ENCODE data around the gene POLR1G.
A peak's percentile ranks its signal among the peaks of the same experiment; 100 is the strongest.

The POLR1G gene

DNA sequence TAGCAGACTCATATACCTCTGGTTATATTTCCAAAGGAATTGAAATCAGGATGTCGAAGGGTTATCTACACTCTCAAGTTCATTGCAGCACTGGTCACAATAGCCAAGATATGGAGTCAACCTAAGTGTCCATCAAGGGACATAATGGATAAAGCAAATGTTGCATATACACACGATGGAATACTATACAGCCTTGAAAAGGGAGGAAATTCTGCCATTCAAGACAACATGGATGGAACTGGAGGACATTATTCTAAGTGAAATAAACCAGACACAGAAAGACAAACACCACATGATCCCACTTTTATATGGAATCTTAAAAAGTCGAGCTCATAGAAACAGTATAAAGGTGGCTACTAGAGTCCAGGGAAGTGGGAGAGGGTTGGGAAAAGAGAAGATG, 30.9 kb downstream of the POLR1G start:
- Histone ChIP-seq H3K9me3 (ENCODE audit: control insufficient read depth, low read length) (no peaks in the 10 kb centered on the region), H3K27me3 (ENCODE audit: control insufficient read depth, insufficient read depth, low read length, poor library complexity, severe bottlenecking) (no peaks in the 10 kb centered on the region), H3K4me1 (ENCODE audit: control insufficient read depth, insufficient read depth, low read length) (no peaks in the 10 kb centered on the region), H3K36me3 (ENCODE audit: control insufficient read depth, insufficient read depth, low read length) (no peaks in the 10 kb centered on the region), H3K27ac (ENCODE audit: insufficient read depth, low read depth, low read length, poor library complexity, severe bottlenecking) (no peak overlapping the region), H3K4me3 (ENCODE audit: insufficient read depth, low read depth, low read length) (no peak overlapping the region)
- WGBS, 2 experiments = 91% methylated on average over 3 of the region's 3 CpGs

DNA sequence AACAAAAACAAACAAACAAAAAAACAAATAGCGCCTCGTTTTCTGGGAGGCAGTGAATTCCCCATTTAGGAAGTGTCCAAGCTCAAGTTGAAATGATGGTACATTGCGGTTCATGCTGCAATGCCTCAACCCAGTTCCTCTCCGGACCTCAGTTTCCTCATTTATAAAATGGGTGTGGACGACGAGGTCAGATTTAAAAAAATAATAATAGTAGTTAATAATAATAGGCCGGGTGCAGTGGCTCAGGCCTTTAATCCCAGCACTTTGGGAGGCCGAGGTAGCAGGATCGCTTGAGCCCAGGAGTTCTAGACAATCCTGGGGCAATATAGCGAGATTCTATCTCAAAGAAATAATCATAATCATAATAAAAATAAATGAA, 32.7 kb downstream of the POLR1G start:
- Histone ChIP-seq H3K4me1 (ENCODE audit: control insufficient read depth, insufficient read depth, low read length) (peaks cover 10% of the 10 kb centered on the region), H3K27ac (ENCODE audit: insufficient read depth, low read depth, low read length, poor library complexity, severe bottlenecking) (no peak overlapping the region), H3K36me3 (ENCODE audit: control insufficient read depth, insufficient read depth, low read length) (no peaks in the 10 kb centered on the region), H3K27me3 (ENCODE audit: control insufficient read depth, insufficient read depth, low read length, poor library complexity, severe bottlenecking) (no peaks in the 10 kb centered on the region), H3K4me3 (ENCODE audit: insufficient read depth, low read depth, low read length) (peak overlapping the region; percentile 75), H3K9me3 (ENCODE audit: control insufficient read depth, low read length) (no peaks in the 10 kb centered on the region)
- 47 to 53% methylated on average over 9 to 10 of the region's 10 CpGs for WGBS, 2 experiments

DNA sequence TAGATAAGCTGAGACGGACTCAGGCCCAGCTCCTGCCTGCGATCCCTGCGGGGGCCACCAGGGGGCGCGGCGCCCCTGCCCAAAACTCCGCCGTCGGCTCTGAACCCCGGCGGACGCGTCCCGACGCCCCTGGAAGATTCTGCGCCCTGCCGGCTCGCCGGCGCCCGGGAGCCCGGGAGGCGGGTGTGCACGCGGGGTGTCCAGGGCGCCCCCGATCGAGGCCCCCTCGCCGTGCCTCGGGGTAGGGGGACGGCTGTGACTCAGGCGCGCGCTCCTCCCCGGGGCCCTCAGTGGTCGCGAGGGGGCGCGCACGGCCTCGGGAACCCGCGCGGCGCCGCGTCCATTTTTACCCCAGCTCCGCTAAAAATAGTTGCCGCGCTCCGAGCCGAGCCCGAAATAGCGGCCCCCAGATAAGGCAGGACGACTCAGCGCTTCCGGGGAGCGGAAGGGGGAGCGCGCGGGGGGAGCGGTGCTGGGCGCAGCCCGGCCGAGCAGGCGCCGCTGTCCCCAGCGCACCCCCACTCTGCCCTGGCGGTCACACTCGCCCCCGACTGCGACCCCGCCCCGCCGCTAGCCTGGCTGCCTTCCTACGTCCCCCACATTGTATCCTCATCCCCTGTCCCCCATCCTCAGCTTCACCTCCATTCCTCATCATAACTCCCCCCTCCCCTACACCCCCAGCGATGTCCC, 33.3 kb downstream of the POLR1G start:
- H3K36me3 ChIP-seq (ENCODE audit: control insufficient read depth, insufficient read depth, low read length) = no peaks in the 10 kb centered on the region

DNA sequence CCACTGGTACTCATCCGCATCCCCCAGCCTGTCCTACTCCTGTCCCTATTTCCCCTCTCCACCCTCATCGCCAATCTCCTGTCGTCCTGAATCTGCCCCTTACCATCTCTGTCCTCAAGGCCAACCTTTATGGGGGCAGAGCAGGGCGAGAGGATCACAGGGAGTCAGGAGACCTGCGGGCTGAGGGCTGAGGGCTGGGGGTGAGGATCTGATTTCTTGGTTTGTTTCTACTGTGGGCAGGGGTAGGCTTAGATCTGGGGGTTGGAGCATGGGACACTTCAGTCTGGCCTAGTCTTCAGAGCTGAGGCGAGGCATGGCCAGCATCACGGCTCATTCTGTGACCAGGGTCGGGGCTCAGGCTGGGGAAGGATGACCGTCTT, 33.8 kb downstream of the POLR1G start:
- no peaks in the 10 kb centered on the region for H3K27me3 ChIP-seq (ENCODE audit: control insufficient read depth, insufficient read depth, low read length, poor library complexity, severe bottlenecking)
- no peaks in the 10 kb centered on the region for H3K36me3 ChIP-seq (ENCODE audit: control insufficient read depth, insufficient read depth, low read length)
- H3K27ac ChIP-seq (ENCODE audit: insufficient read depth, low read depth, low read length, poor library complexity, severe bottlenecking) = no peak overlapping the region
- peak overlapping the region; percentile 75 for H3K4me3 ChIP-seq (ENCODE audit: insufficient read depth, low read depth, low read length)
- WGBS, 2 experiments = 56 to 60% methylated on average over 9 of the region's 9 CpGs
- peaks cover 16% of the 10 kb centered on the region for H3K4me1 ChIP-seq (ENCODE audit: control insufficient read depth, insufficient read depth, low read length)
- H3K9me3 ChIP-seq (ENCODE audit: control insufficient read depth, low read length) = no peaks in the 10 kb centered on the region

More for the DNA sequence above, 33.3 kb downstream of the POLR1G start:
- no peaks in the 10 kb centered on the region for H3K9me3 ChIP-seq (ENCODE audit: control insufficient read depth, low read length)
- H3K27me3 ChIP-seq (ENCODE audit: control insufficient read depth, insufficient read depth, low read length, poor library complexity, severe bottlenecking) = no peaks in the 10 kb centered on the region
- H3K4me3 ChIP-seq (ENCODE audit: insufficient read depth, low read depth, low read length) = peak overlapping the region; percentile 75
- no peak overlapping the region for H3K27ac ChIP-seq (ENCODE audit: insufficient read depth, low read depth, low read length, poor library complexity, severe bottlenecking)
- peaks cover 15% of the 10 kb centered on the region for H3K4me1 ChIP-seq (ENCODE audit: control insufficient read depth, insufficient read depth, low read length)
- 0 to 1% methylated on average over 78 of the region's 78 CpGs for whole genome bisulfite sequencing, 2 experiments

DNA sequence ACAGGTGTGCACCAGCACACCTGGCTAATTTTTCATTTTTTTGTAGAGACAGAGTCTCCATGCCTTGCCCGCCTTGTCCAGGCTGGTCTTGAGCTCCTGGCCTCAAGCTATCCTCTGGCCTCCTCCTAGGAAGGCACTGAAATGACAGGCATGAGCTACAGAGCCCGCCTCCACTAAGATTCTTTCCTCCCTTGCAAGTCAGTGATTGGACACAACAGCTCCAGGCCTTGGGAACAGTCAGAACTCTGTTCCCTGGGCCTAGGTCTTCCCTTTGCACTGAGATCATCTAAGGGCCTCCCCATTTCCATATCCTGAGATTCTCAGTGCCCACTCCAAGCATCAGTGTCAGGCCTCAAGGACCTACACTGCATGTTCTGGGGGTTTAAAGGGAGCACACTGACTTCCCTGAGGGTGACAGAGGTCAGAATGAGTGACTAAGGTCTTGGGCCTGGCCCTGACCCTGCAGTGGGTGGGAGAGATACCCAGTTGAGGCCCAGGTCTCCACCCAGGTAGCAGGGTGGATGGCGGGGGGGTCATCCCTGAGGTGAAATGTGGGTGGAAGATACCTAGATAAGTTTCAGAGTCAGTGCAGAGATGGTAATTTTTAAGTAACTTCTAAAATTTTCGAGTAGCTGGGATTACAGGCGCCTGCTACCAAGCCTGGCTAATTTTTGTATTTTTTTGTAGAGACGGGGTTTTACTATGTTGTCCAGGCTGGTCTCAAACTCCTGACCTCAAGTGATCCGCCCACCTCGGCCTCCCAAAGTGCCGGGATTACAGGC, 34.6 kb downstream of the POLR1G start:
- Histone ChIP-seq H3K9me3 (ENCODE audit: control insufficient read depth, low read length) (no peaks in the 10 kb centered on the region), H3K27me3 (ENCODE audit: control insufficient read depth, insufficient read depth, low read length, poor library complexity, severe bottlenecking) (no peaks in the 10 kb centered on the region), H3K27ac (ENCODE audit: insufficient read depth, low read depth, low read length, poor library complexity, severe bottlenecking) (no peak overlapping the region), H3K4me3 (ENCODE audit: insufficient read depth, low read depth, low read length) (no peak overlapping the region), H3K4me1 (ENCODE audit: control insufficient read depth, insufficient read depth, low read length) (peaks cover 16% of the 10 kb centered on the region), H3K36me3 (ENCODE audit: control insufficient read depth, insufficient read depth, low read length) (no peaks in the 10 kb centered on the region)
- 89 to 95% methylated on average over 9 of the region's 9 CpGs for WGBS, 2 experiments

DNA sequence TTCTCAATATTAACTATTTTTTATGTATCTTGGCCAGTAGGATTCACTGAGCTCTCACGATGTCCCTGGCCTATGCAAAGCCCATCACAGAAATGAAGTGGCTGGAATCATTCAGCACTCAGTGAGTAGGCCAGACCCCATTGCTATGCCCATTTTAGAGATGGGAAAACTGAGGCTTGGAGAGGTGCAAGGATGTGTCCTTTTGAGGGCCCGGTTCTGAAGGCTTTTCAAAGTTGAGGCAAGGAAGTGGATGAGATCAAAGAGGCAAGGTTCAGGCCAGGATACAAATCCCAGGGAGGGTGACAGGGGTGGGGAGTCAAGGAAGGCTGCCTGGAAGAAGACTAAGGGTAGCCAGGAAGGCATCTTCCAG, 35.9 kb downstream of the POLR1G start:
- Histone ChIP-seq H3K27me3 (ENCODE audit: control insufficient read depth, insufficient read depth, low read length, poor library complexity, severe bottlenecking) (no peaks in the 10 kb centered on the region), H3K4me1 (ENCODE audit: control insufficient read depth, insufficient read depth, low read length) (peaks cover 16% of the 10 kb centered on the region), H3K36me3 (ENCODE audit: control insufficient read depth, insufficient read depth, low read length) (no peaks in the 10 kb centered on the region), H3K9me3 (ENCODE audit: control insufficient read depth, low read length) (no peaks in the 10 kb centered on the region), H3K4me3 (ENCODE audit: insufficient read depth, low read depth, low read length) (no peak overlapping the region), H3K27ac (ENCODE audit: insufficient read depth, low read depth, low read length, poor library complexity, severe bottlenecking) (no peak overlapping the region)
- WGBS, 2 experiments = 93 to 94% methylated on average over 2 of the region's 2 CpGs

DNA sequence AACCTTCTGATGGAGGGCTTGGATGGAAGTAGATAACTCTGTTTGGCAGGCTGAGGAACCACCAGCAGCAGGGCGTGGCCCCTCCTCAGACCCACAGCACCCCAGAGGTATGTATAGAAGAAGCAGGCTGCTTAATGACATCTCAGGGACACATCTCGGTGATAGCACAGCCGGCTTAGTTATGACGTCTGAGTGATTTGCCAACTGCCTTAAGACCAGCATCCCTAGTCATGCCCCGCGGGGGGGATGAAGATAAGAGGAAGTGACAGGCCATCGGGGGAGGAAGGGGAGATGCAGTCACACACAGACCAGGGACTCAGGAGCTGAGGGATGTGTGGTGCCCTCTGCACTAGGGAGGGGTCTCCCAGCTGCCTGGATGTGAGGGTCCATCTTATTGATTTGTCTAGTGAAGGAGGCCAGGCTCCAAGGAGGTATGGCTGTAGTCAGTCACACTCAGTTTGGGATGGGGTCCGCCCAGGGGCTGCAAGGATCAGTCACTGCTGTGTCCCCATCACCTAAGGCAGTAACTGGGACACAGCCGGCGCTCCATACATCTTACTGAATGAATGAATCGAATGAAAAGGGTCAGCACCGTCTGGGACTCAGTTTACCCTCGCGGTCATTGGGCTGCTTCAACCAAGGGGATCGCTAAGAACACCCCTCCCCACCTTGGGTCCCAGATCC, 36.5 kb downstream of the POLR1G start:
- Histone ChIP-seq H3K27me3 (ENCODE audit: control insufficient read depth, insufficient read depth, low read length, poor library complexity, severe bottlenecking) (no peaks in the 10 kb centered on the region), H3K9me3 (ENCODE audit: control insufficient read depth, low read length) (no peaks in the 10 kb centered on the region), H3K36me3 (ENCODE audit: control insufficient read depth, insufficient read depth, low read length) (no peaks in the 10 kb centered on the region), H3K27ac (ENCODE audit: insufficient read depth, low read depth, low read length, poor library complexity, severe bottlenecking) (no peak overlapping the region), H3K4me3 (ENCODE audit: insufficient read depth, low read depth, low read length) (peak overlapping the region; percentile 49), H3K4me1 (ENCODE audit: control insufficient read depth, insufficient read depth, low read length) (peaks cover 16% of the 10 kb centered on the region)
- WGBS, 2 experiments = 27 to 29% methylated on average over 15 of the region's 15 CpGs

DNA sequence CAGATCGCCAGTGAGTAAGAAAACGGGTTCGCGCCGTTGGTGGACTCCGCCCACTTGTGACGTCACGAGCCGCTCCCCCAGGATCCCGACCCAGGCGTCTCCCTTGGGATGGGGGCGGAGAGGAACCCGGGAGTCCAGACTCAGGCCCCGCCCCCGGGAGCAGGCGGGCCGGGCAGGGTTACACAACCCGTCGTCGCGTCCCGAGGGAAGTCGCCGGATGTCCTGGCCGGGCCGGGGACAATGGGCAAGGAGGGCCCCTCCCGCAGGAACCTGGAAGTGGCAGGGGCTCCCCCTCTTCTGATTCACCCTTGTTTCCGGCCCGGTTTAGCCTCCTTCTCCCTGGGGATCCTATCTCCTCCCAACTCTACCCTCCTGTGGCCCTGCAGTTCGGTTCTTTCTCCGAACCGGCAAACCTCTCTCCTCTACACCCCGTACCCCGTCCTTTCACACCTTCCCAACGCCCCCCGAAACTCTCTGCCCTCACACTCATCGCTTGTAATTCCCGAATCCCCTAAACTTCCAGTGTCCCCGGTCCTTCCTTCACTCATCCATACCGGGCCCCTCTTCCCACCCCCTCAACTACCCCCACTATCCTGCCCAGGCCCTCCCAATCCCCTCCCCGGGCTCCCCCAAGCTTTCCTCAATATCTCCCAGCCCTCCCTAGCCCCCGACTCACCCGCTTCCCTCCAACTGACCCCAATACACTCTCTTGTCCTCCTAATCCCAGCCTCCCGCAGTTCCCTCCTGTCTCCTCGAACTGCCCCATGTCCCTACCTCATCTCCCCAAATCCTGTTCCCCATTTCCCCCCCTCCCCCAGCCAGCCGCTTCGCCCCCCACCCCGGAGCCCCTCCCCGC, 37.2 kb downstream of the POLR1G start:
- Histone ChIP-seq H3K27me3 (ENCODE audit: control insufficient read depth, insufficient read depth, low read length, poor library complexity, severe bottlenecking) (no peaks in the 10 kb centered on the region), H3K4me3 (ENCODE audit: insufficient read depth, low read depth, low read length) (peak overlapping the region; percentile 49), H3K36me3 (ENCODE audit: control insufficient read depth, insufficient read depth, low read length) (no peaks in the 10 kb centered on the region), H3K9me3 (ENCODE audit: control insufficient read depth, low read length) (no peaks in the 10 kb centered on the region), H3K4me1 (ENCODE audit: control insufficient read depth, insufficient read depth, low read length) (peaks cover 16% of the 10 kb centered on the region), H3K27ac (ENCODE audit: insufficient read depth, low read depth, low read length, poor library complexity, severe bottlenecking) (peak overlapping the region; percentile 85)
- WGBS, 2 experiments = 0% methylated on average over 46 to 48 of the region's 49 CpGs

DNA sequence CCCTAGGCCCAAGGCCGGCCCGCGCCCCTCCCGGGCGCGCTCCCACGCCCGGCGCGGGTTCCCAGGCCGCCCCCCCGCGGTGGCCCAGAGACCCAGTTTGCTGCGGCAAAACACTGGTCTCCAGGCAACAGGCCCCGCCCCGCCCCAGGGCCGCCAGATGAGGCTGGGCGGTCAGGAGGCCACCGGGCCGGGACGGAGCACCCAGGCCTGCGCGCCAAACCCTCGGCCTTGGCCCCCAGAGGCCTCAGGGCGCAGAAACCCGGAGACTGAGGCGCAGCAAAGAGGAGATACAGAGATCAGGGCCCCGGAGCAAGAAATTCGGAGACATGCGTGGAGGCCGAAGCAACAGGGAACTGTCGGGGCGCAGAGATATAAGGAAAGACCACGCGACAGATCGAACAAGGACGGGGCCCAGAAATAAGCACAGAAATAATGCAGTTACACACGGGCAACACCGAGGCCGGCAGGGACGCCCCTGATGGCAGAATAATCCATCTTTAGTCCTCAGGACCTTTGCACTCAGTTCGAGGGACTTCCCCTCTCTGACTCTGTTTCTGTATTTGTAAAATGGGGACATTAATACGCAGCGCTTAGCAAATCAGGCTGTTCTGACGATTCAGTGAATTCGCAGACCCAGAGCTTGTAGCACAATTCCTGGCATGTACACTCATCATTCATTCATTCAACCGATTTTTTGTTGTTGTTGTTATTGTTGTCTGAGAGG, 38.0 kb downstream of the POLR1G start:
- H3K4me1 ChIP-seq (ENCODE audit: control insufficient read depth, insufficient read depth, low read length) = peaks cover 16% of the 10 kb centered on the region
- H3K27me3 ChIP-seq (ENCODE audit: control insufficient read depth, insufficient read depth, low read length, poor library complexity, severe bottlenecking) = no peaks in the 10 kb centered on the region
- H3K9me3 ChIP-seq (ENCODE audit: control insufficient read depth, low read length) = no peaks in the 10 kb centered on the region
- peak overlapping the region; percentile 49 for H3K4me3 ChIP-seq (ENCODE audit: insufficient read depth, low read depth, low read length)
- 22 to 23% methylated on average over 47 of the region's 47 CpGs for WGBS, 2 experiments
- peak overlapping the region; percentile 85 for H3K27ac ChIP-seq (ENCODE audit: insufficient read depth, low read depth, low read length, poor library complexity, severe bottlenecking)
- no peaks in the 10 kb centered on the region for H3K36me3 ChIP-seq (ENCODE audit: control insufficient read depth, insufficient read depth, low read length)

Measured in ectodermal cell (in vitro differentiated cells).